ENCODE data around the gene MBNL2. TPM values are rescaled to one million over a fixed set of nuclear protein-coding genes. Genes with fewer than 3 reads are reported as not detected.

Gene MBNL2
- total RNA-seq, 4 donors from 2014 or later: 92.8 to 132 (median 101) TPM

GRCh38 chr13:97249796-97250495, 27.8 kb downstream of the MBNL2 start:
- no peak for DNase-seq (ENCODE audit: extremely low spot score)
- Histone ChIP-seq H3K4me1 (peaks cover 68 to 96% (median 79%) of the 10 kb centered on the region in 4 donors), H3K36me3 (no peaks in the 10 kb centered on the region), H3K9me3 (no peaks in the 10 kb centered on the region), H3K27me3 (no peaks in the 10 kb centered on the region), H3K4me3 (peak overlapping the region in 1 of 4 donors; percentile 9), H3K27ac (replicated peaks in 1 of 4) (peak overlapping the region; percentile 75 to 79 (median 76))
- intact Hi-C loops (cut with DNase I): no loop called here
- WGBS: 24% methylated on average over 3 of the region's 3 CpGs
- TF ChIP-seq POLR2A (IDR thresholded peaks at IDR 0.05; ENCODE audit: low read depth): no peak
- no peak for TF ChIP-seq POLR2AphosphoS5 (IDR thresholded peaks at IDR 0.05)
- no peak for TF ChIP-seq EP300 (IDR thresholded peaks at IDR 0.05)
- no peak for TF ChIP-seq CTCF (IDR thresholded peaks at IDR 0.05)

- Histone ChIP-seq H3K4me3 (no peak overlapping the region), H3K4me1 (peaks cover 68 to 96% (median 79%) of the 10 kb centered on the region in 4 donors), H3K27ac (replicated peaks in 1 of 4) (peak overlapping the region; percentile 75 to 79 (median 76)), H3K27me3 (no peaks in the 10 kb centered on the region), H3K9me3 (no peaks in the 10 kb centered on the region), H3K36me3 (no peaks in the 10 kb centered on the region)
- intact Hi-C loops (cut with DNase I): no loop called here
- no peak for DNase-seq (ENCODE audit: extremely low spot score)
- no peak for TF ChIP-seq POLR2A (IDR thresholded peaks at IDR 0.05; ENCODE audit: low read depth)
- TF ChIP-seq EP300 (IDR thresholded peaks at IDR 0.05): no peak
- TF ChIP-seq POLR2AphosphoS5 (IDR thresholded peaks at IDR 0.05): no peak
- no peak for TF ChIP-seq CTCF (IDR thresholded peaks at IDR 0.05)
Observed at GRCh38 chr13:97250560-97250959, 28.4 kb downstream of the MBNL2 start.

- H3K27me3 ChIP-seq: no peaks in the 10 kb centered on the region
- no peak overlapping the region for H3K4me3 ChIP-seq
- 97% methylated on average over 1 of the region's 1 CpG for WGBS
- intact Hi-C loops (cut with DNase I): no loop called here
- peak overlapping the region; percentile 3 to 76 (median 30) for H3K27ac ChIP-seq (replicated peaks in 1 of 4)
- no peak for DNase-seq (ENCODE audit: extremely low spot score)
- no peaks in the 10 kb centered on the region for H3K9me3 ChIP-seq
- peaks cover 74 to 96% (median 80%) of the 10 kb centered on the region in 4 donors for H3K4me1 ChIP-seq
- H3K36me3 ChIP-seq: no peaks in the 10 kb centered on the region
- TF ChIP-seq POLR2AphosphoS5 (IDR thresholded peaks at IDR 0.05) (no peak), POLR2A (IDR thresholded peaks at IDR 0.05; ENCODE audit: low read depth) (no peak), EP300 (IDR thresholded peaks at IDR 0.05) (no peak), CTCF (IDR thresholded peaks at IDR 0.05) (no peak)
Observed at GRCh38 chr13:97252735-97253134, 30.6 kb downstream of the MBNL2 start.

GRCh38 chr13:97253581-97254293, 31.6 kb downstream of the MBNL2 start:
- Histone ChIP-seq H3K27ac (replicated peaks in 1 of 4) (peak overlapping the region; percentile 1 to 76 (median 37)), H3K9me3 (no peaks in the 10 kb centered on the region), H3K4me3 (no peak overlapping the region), H3K27me3 (no peaks in the 10 kb centered on the region), H3K36me3 (no peaks in the 10 kb centered on the region), H3K4me1 (peaks cover 75 to 96% (median 81%) of the 10 kb centered on the region in 4 donors)
- intact Hi-C loops (cut with DNase I): no loop called here
- no peak for DNase-seq (ENCODE audit: extremely low spot score)
- no peak for TF ChIP-seq CTCF (IDR thresholded peaks at IDR 0.05)
- no peak for TF ChIP-seq POLR2A (IDR thresholded peaks at IDR 0.05; ENCODE audit: low read depth)
- TF ChIP-seq EP300 (IDR thresholded peaks at IDR 0.05): no peak
- TF ChIP-seq POLR2AphosphoS5 (IDR thresholded peaks at IDR 0.05): no peak
- WGBS: 94% methylated on average over 8 of the region's 8 CpGs
